T1000 (cell line): ENCODE measurements around the gene LAMC2.
"Not testable (repeated sequence)": the region's sequence is repeated elsewhere in the genome, so short reads cannot be mapped to it uniquely, and the experiment has no call there.

Experiments used
- DNase-seq: peaks from one replicate; lab custom pipeline; 2025; ENCODE audit warnings: mixed read lengths; lab: John Stamatoyannopoulos, UW

LAMC2 gene

GRCh38 chr1:183263886-183264602 is 78.0 kb downstream of the LAMC2 start:
- no peak for DNase-seq

GRCh38 chr1:183267646-183268431 is 81.8 kb downstream of the LAMC2 start:
- DNase-seq = peak; percentile 42

- DNase-seq = peak; percentile 72
Observed at GRCh38 chr1:183270541-183271141, 84.6 kb downstream of the LAMC2 start.

- DNase-seq = peak; percentile 60
Observed at GRCh38 chr1:183272390-183272848, 86.4 kb downstream of the LAMC2 start.

GRCh38 chr1:183273300-183273699 is 87.2 kb downstream of the LAMC2 start:
- DNase-seq = no peak

GRCh38 chr1:183273984-183274383 is 87.9 kb downstream of the LAMC2 start:
- DNase-seq = not testable (repeated sequence)

GRCh38 chr1:183274836-183275235 is 88.8 kb downstream of the LAMC2 start:
- DNase-seq = no peak

- no peak for DNase-seq
Observed at GRCh38 chr1:183275322-183275721, 89.3 kb downstream of the LAMC2 start.

GRCh38 chr1:183276386-183277080 is 90.5 kb downstream of the LAMC2 start:
- DNase-seq = peak; percentile 70

- DNase-seq = no peak
Observed at GRCh38 chr1:183277821-183278738, 92.0 kb downstream of the LAMC2 start.

- peak; percentile 54 for DNase-seq
Observed at GRCh38 chr1:183278739-183279591, 92.9 kb downstream of the LAMC2 start.

- peak; percentile 82 for DNase-seq
Observed at GRCh38 chr1:183279835-183280234, 93.8 kb downstream of the LAMC2 start.

GRCh38 chr1:183281039-183281438 is 95.0 kb downstream of the LAMC2 start:
- DNase-seq = peak; percentile 52

- DNase-seq = peak; percentile 87
Observed at GRCh38 chr1:183281553-183282091, 95.6 kb downstream of the LAMC2 start.

GRCh38 chr1:183282101-183282855 is 96.2 kb downstream of the LAMC2 start:
- no peak for DNase-seq

- DNase-seq = no peak
Observed at GRCh38 chr1:183283286-183283685, 97.2 kb downstream of the LAMC2 start.

- no peak for DNase-seq
Observed at GRCh38 chr1:183284086-183284485, 98.0 kb downstream of the LAMC2 start.

- DNase-seq = no peak
Observed at GRCh38 chr1:183285256-183285655, 99.2 kb downstream of the LAMC2 start.

- no peak for DNase-seq
Observed at GRCh38 chr1:183285746-183286145, 99.7 kb downstream of the LAMC2 start.
